GM10248 (cell line): ENCODE measurements around the gene SLC3A2.
A peak's percentile ranks its signal among the peaks of the same experiment; 100 is the strongest.

Experiments used
- CTCF ChIA-PET: fragments of 300-600 bp; sonication (Branson Sonifier 250); formaldehyde crosslinking; extraction: SDS; loops from one replicate; lab custom pipeline; 2021; ENCODE audit warnings: antibody characterized with exemption; lab: Yijun Ruan, JAX
- POLR2A ChIA-PET: fragments of 350-650 bp; sonication (Branson Sonifier 250); formaldehyde crosslinking; extraction: SDS; loops from one replicate; lab custom pipeline; 2020; ENCODE audit warnings: antibody characterized with exemption; lab: Yijun Ruan, JAX
- DNase-seq: peaks from one replicate; pipeline ENCODE4 v3.0.0; 2012; ENCODE audit errors: extremely low spot score
- TF ChIP-seq, protein P1 (sequence below): IDR thresholded peaks from 2 replicates; pipeline ENCODE4 v1.5.1; 2012; ENCODE audit warnings: mild to moderate bottlenecking, low read depth; ENCODE audit errors: extremely low read depth, missing control alignments, control extremely low read depth

SLC3A2 gene

DNA sequence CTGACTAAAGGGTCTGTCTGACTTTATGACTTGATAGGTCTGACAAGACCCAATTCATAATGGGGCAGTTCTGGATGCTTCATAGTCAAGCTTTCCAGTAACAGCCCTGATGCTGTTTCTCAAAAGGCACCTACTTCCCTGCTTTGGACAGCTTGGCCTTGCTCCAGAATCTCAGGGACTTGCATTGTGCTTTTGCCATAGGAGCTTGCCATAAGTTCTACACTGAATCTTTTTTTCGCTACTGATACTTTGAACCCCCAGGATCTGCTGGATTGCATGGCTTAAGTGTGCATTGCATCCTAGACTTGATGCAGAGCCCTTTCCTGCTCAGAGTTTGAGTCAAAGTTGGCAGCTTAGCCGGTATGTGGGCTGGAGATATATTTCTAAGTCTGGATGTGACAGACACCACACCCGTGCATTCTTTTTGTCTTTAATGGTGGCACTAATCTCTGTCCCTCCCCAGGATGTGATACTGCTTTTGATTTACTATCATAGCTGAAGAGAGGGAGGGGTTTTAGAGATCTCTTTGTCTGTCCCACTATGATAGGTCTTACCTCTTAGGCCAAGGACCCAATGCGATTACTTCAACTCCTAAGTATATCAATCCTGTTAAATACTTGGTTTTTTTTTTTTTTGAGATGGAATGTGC is 16.9 kb upstream of the SLC3A2 start:
- TF ChIP-seq, protein P1, sequence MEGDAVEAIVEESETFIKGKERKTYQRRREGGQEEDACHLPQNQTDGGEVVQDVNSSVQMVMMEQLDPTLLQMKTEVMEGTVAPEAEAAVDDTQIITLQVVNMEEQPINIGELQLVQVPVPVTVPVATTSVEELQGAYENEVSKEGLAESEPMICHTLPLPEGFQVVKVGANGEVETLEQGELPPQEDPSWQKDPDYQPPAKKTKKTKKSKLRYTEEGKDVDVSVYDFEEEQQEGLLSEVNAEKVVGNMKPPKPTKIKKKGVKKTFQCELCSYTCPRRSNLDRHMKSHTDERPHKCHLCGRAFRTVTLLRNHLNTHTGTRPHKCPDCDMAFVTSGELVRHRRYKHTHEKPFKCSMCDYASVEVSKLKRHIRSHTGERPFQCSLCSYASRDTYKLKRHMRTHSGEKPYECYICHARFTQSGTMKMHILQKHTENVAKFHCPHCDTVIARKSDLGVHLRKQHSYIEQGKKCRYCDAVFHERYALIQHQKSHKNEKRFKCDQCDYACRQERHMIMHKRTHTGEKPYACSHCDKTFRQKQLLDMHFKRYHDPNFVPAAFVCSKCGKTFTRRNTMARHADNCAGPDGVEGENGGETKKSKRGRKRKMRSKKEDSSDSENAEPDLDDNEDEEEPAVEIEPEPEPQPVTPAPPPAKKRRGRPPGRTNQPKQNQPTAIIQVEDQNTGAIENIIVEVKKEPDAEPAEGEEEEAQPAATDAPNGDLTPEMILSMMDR, result no peak
- ChIA-PET POLR2A (interaction anchor here (0.6 to 1.7 kb wide), 5 partner anchors 8 to 240 kb away, joined by 4 to 7 read pairs (median 6); partner anchors contain the start of gene STX5), CTCF (interaction anchor here (0.8 to 5.3 kb wide), 13 partner anchors 7 to 439 kb away, joined by 3 to 62 read pairs (median 3); partner anchors contain the start of genes SLC3A2 and TMEM179B)
- no peak for DNase-seq

GRCh38 chr11:62865635-62866034 is 15.1 kb upstream of the SLC3A2 start:
- TF ChIP-seq, protein P1, result no peak
- ChIA-PET CTCF (interaction anchor here (0.9 to 5.3 kb wide), 5 partner anchors 9 to 95 kb away, joined by 3 to 62 read pairs (median 16); partner anchors contain the start of genes SLC3A2, TAF6L and TMEM179B), POLR2A (interaction anchor here (0.6 to 1.0 kb wide), 4 partner anchors 10 to 273 kb away, joined by 3 to 6 read pairs (median 6); no protein-coding TSS in a partner anchor)
- DNase-seq, result no peak

GRCh38 chr11:62874851-62875250 is 5.8 kb upstream of the SLC3A2 start:
- DNase-seq, result no peak
- POLR2A ChIA-PET, result interaction anchor here (0.5 to 1.1 kb wide), 4 partner anchors 19 to 1002 kb away, joined by 3 to 6 read pairs (median 4); no protein-coding TSS in a partner anchor
- CTCF ChIA-PET, result interaction anchor here (1.2 to 6.0 kb wide), 5 partner anchors 10 to 210 kb away, joined by 3 to 30 read pairs (median 6); partner anchors contain the start of genes C11orf98 and CSKMT
- TF ChIP-seq, protein P1, result no peak

- ChIA-PET CTCF (interaction anchor here (1.2 to 6.0 kb wide), 4 partner anchors 11 to 211 kb away, joined by 3 to 30 read pairs (median 5); partner anchors contain the start of genes C11orf98 and CSKMT), POLR2A (interaction anchor here (1.1 kb wide), 1 partner anchor 284 kb away, joined by 3 read pairs; the partner anchor contains the start of gene TUT1)
- no peak for DNase-seq
- TF ChIP-seq, protein P1, result no peak
Observed at GRCh38 chr11:62875698-62876478, 4.8 kb upstream of the SLC3A2 start.

DNA sequence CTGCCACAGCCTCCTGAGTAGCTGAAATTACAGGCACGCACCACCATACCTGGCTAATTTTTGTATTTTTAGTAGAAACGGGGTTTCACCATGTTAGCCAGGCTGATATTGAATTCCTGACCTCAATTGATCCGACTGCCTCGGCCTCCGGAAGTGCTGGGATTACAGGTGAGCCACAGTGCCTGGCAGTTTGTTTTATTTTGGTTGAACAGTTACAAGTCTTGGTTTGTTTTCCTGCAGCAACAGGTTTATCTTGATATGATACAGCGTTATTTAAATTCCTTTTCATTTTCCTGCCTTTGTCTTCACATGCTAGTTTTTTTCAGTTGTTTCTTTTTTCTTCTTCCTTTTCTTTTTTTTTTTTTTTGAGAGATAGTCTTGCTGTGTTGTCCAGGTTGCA is 4.0 kb upstream of the SLC3A2 start:
- no peak for DNase-seq
- CTCF ChIA-PET, result interaction anchor here (6.0 kb wide), 1 partner anchor 12 kb away, joined by 30 read pairs; no protein-coding TSS in a partner anchor
- POLR2A ChIA-PET, result interaction anchor here (1.2 kb wide), 1 partner anchor 36 kb away, joined by 7 read pairs; no protein-coding TSS in a partner anchor
- TF ChIP-seq, protein P1, result no peak

- TF ChIP-seq, protein P1, result no peak
- CTCF ChIA-PET, result interaction anchor here (1.9 kb wide), 1 partner anchor 455 kb away, joined by 5 read pairs; no protein-coding TSS in a partner anchor
- POLR2A ChIA-PET, result interaction anchor here (0.6 to 1.9 kb wide), 2 partner anchors 35 to 78 kb away, joined by 6 to 11 read pairs; no protein-coding TSS in a partner anchor
- peak; percentile 10 for DNase-seq
Observed at GRCh38 chr11:62879235-62879978, 1.3 kb upstream of the SLC3A2 start.
